ENCODE data around the gene TULP3. TPM values are rescaled to one million over a fixed set of nuclear protein-coding genes. Genes with fewer than 3 reads are reported as not detected.
A peak's percentile ranks its signal among the peaks of the same experiment; 100 is the strongest.

TULP3 gene, protein sequence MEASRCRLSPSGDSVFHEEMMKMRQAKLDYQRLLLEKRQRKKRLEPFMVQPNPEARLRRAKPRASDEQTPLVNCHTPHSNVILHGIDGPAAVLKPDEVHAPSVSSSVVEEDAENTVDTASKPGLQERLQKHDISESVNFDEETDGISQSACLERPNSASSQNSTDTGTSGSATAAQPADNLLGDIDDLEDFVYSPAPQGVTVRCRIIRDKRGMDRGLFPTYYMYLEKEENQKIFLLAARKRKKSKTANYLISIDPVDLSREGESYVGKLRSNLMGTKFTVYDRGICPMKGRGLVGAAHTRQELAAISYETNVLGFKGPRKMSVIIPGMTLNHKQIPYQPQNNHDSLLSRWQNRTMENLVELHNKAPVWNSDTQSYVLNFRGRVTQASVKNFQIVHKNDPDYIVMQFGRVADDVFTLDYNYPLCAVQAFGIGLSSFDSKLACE
- total RNA-seq = 10 to 100 TPM; 20.5 to 26.5 TPM
- polyA plus RNA-seq (ENCODE audit: insufficient read depth, low read depth, low replicate concordance) = 29.2 TPM
- long read RNA-seq, donor 1, transcript TULP3-202 (11 exons, 3,076 nt) = major isoform, 11 of 11 reads
- long read RNA-seq, donor 1, partial matches to known transcripts = 0 of 11 reads
- long read RNA-seq, donor 1, other reads (novel, unspliced or antisense) = 0 of 11 reads
- long read RNA-seq, donor 2, partial matches to known transcripts = 0 of 5 reads
- long read RNA-seq, donor 2, other reads (novel, unspliced or antisense) = 0 of 5 reads

DNA sequence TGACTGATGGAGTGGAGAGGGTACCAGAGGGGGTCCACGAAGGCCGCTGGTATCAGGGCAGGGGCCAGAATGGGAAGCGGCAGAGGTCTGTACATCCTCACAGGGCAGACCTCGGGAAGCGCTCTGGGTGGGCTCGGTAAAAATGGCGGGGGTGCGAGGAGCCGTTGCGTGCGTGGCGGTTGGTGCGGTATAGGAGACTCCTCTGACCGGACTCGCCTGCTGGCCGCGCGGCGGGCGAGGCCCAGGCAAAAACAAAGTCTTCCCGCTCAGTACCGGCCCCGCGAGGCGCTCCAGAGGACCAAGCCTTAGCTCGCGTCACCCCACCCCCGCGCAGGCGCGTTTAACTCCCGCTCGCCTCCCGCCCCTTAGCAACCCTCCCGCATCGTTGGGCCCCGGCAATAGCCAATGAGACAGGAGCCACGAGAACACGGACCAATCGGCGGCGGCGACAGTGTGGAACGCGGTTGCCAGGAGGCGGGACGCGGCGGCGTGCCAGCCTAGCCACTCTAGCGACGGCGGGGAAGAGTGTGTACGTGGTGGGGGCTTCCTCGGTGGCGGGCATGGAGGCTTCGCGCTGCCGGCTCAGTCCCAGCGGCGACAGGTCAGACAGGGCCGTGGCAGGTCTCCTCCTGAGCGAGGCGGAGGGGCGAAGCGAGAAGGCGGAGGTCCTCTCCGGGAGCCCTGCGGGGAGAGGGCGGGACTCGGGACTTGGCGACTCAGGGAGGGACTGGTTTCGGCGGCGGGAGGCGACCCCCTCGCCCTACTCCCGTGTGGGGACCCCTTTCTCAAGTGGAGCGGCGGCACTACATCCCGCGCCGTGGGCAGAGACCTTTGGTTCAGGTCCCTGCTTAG, at the start of gene TULP3:
TULP3 (plus strand) TSS at position 504 of the 852 bp plus-strand sequence; CDS start at position 561, 57 bp downstream.
- intact Hi-C loops (cut with DNase I; ENCODE audit: low total_unique reads) = no loop called here
- peak; percentile 51 for TF ChIP-seq POLR2A (IDR thresholded peaks at IDR 0.05)
- TF ChIP-seq, protein P1, sequence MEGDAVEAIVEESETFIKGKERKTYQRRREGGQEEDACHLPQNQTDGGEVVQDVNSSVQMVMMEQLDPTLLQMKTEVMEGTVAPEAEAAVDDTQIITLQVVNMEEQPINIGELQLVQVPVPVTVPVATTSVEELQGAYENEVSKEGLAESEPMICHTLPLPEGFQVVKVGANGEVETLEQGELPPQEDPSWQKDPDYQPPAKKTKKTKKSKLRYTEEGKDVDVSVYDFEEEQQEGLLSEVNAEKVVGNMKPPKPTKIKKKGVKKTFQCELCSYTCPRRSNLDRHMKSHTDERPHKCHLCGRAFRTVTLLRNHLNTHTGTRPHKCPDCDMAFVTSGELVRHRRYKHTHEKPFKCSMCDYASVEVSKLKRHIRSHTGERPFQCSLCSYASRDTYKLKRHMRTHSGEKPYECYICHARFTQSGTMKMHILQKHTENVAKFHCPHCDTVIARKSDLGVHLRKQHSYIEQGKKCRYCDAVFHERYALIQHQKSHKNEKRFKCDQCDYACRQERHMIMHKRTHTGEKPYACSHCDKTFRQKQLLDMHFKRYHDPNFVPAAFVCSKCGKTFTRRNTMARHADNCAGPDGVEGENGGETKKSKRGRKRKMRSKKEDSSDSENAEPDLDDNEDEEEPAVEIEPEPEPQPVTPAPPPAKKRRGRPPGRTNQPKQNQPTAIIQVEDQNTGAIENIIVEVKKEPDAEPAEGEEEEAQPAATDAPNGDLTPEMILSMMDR (IDR thresholded peaks at IDR 0.05) = peak in 2 of 3 experiments; percentile 8 to 25
- Histone ChIP-seq H3K9me3 (no peaks in the 10 kb centered on the region), H3K4me1 (no peaks in the 10 kb centered on the region), H3K36me3 (ENCODE audit: low read depth, missing control alignments) (no peaks in the 10 kb centered on the region), H3K4me3 (peak within 1 kb of the TSS; percentile 89 to 97), H3K27me3 (no peaks in the 10 kb centered on the region), H3K27ac (peak within 1 kb of the TSS; percentile 92 to 93)
- 1 to 3% methylated on average over 7 to 66 of the region's 83 CpGs for WGBS, 2 donors
- DNase-seq = peak; percentile 99

DNA sequence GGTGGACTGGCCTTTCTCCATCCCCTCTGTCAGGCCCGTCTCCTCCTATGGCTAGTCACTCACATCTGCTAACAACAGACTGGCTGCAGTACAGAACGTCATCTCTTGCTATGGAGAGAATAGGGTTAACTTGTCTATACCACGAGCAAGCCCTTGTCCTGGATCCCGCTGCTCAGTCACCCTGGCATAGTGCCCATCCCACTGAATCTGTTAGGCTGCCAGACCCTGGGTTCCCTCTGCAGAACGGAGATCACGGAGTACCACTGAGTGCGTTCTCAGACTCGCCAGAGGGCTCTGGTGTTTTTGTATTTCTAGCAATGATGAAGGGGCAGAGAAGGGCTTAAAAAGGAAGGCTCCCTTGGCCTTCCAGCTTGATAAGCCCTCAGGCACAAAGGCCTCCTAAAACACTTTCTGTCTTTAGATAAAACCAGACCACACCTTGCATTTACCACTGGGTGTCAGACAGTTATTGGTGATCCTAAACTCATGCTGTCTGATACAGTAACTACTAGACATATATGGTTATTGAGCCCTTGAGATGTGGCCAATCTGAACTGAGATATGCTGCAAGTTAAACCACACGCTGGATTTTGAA, 49.5 kb upstream of the TULP3 start:
- H3K27ac ChIP-seq = no peak overlapping the region
- 60 to 61% methylated on average over 7 to 9 of the region's 9 CpGs for WGBS, 2 donors
- no peaks in the 10 kb centered on the region for H3K36me3 ChIP-seq (ENCODE audit: low read depth, missing control alignments)
- no peaks in the 10 kb centered on the region for H3K27me3 ChIP-seq
- intact Hi-C loops (cut with DNase I; ENCODE audit: low total_unique reads) = no loop called here
- TF ChIP-seq, protein P1 (IDR thresholded peaks at IDR 0.05) = no peak
- TF ChIP-seq POLR2A (IDR thresholded peaks at IDR 0.05) = no peak
- H3K4me3 ChIP-seq = no peak overlapping the region
- H3K4me1 ChIP-seq = no peaks in the 10 kb centered on the region
- no peaks in the 10 kb centered on the region for H3K9me3 ChIP-seq
- no peak for DNase-seq

DNA sequence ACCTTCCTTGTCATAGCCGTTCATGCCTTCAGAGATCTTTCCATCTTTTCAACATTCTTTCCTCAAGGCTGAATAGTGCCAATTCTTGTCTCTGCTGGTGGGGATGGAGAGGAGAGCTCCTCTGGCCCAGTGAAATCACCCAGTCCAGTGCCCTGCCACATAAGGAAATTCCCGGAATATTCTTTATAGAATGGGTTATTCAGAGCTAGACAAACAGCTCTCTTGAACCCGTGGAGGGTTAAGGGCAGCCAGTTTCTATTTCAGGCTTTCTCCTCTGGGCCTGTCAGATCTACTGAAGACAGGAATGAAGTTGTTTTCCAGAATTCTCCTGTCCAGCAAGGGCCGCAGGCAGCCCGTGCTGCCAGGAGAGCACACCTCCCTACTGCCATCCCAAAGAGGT, 47.7 kb upstream of the TULP3 start:
- Histone ChIP-seq H3K9me3 (no peaks in the 10 kb centered on the region), H3K4me3 (no peak overlapping the region), H3K4me1 (no peaks in the 10 kb centered on the region), H3K27me3 (no peaks in the 10 kb centered on the region), H3K36me3 (ENCODE audit: low read depth, missing control alignments) (no peaks in the 10 kb centered on the region), H3K27ac (no peak overlapping the region)
- no peak for DNase-seq
- TF ChIP-seq, protein P1 (IDR thresholded peaks at IDR 0.05) = no peak
- no peak for TF ChIP-seq POLR2A (IDR thresholded peaks at IDR 0.05)
- intact Hi-C loops (cut with DNase I; ENCODE audit: low total_unique reads) = no loop called here
- WGBS, 2 donors = 83% methylated on average over 5 of the region's 5 CpGs

DNA sequence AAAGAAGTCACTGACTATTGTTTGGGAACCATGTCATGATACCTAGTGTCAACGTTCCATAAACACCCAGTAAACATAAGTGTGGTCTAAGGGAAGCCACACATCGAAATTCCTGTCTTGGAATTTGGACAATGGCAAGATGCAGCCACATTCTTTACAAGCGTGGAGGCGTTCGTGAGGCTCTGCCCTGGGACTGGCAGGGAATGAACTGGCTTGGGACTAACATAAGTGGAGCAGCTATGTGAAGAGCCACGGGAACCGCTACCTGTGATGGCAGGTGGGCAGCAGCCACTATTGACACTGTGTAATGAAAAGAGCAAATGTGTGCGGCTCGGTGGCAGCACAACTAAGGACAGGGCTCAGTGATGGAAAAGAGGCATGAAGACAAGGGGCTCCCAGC, 45.9 kb upstream of the TULP3 start:
- TF ChIP-seq, protein P1 (IDR thresholded peaks at IDR 0.05) = no peak
- no peak for TF ChIP-seq POLR2A (IDR thresholded peaks at IDR 0.05)
- WGBS, 2 donors = 87 to 88% methylated on average over 9 of the region's 9 CpGs
- Histone ChIP-seq H3K9me3 (no peaks in the 10 kb centered on the region), H3K27ac (no peak overlapping the region), H3K4me1 (no peaks in the 10 kb centered on the region), H3K36me3 (ENCODE audit: low read depth, missing control alignments) (no peaks in the 10 kb centered on the region), H3K27me3 (no peaks in the 10 kb centered on the region), H3K4me3 (no peak overlapping the region)
- DNase-seq = no peak
- intact Hi-C loops (cut with DNase I; ENCODE audit: low total_unique reads) = no loop called here
